Ovary (tissue), 9 donors: ENCODE results near the gene IFI27L2. TPM values are rescaled to one million over a fixed set of nuclear protein-coding genes. Genes with fewer than 3 reads are reported as not detected.
"Not testable (repeated sequence)": the region's sequence is repeated elsewhere in the genome, so short reads cannot be mapped to it uniquely, and the experiment has no call there.

Experiments used
- DNase-seq, 5 donors: peaks; one replicate each; pipeline ENCODE4 v3.0.0-alpha.2; 2019 to 2020
- H3K27ac ChIP-seq, 2 donors: fragments of 200-600 bp; one replicate each; pipeline versions ENCODE4 v1.5.1 to v1.8.0; 2019 to 2022
- H3K27me3 ChIP-seq: fragments of 200-600 bp; one replicate; pipeline ENCODE4 v1.8.0; 2022
- H3K36me3 ChIP-seq: fragments of 200-600 bp; sonication (generic); one replicate; pipeline ENCODE4 v1.5.1; 2019
- H3K4me1 ChIP-seq: one replicate; pipeline ENCODE4 v1.8.1; 2013; ENCODE audit warnings: mild to moderate bottlenecking, moderate library complexity; ENCODE audit not compliant: insufficient read depth
- H3K4me3 ChIP-seq: fragments of 200-600 bp; sonication (generic); one replicate; pipeline ENCODE4 v1.5.1; 2017
- H3K9me3 ChIP-seq, 2 donors: fragments of 200-600 bp in 1 of 2; sonication (generic) in 1 of 2; one replicate each; pipeline versions ENCODE4 v1.5.1 to v1.8.1; 2013 to 2019; ENCODE audit warnings: mild to moderate bottlenecking in 1 of 2, moderate library complexity in 1 of 2
- CTCF ChIP-seq, 3 donors: fragments of 450-650 bp in 2 of 3; fragments of 200-600 bp in 1 of 3; IDR thresholded peaks; one replicate each; pipeline versions ENCODE4 v1.5.1 to v1.8.0; 2016 to 2022; ENCODE audit warnings: antibody characterized with exemption in 3 of 3, mild to moderate bottlenecking in 1 of 3
- EP300 ChIP-seq: sonication (generic); formaldehyde crosslinking; IDR thresholded peaks from one replicate; pipeline ENCODE4 v1.6.1; 2017; ENCODE audit warnings: antibody characterized with exemption
- POLR2A ChIP-seq: fragments of 450-650 bp; IDR thresholded peaks from one replicate; pipeline ENCODE4 v1.6.1; 2017; ENCODE audit warnings: antibody characterized with exemption, mild to moderate bottlenecking, moderate library complexity
- WGBS, 3 donors: extraction: QIAGEN DNeasy Blood & Tissue Kit in 1 of 3; methylation state at CpG; one replicate each; pipeline versions ENCODE4 v1.1.5 to v1.1.7; 2013 to 2017; 5-methylcytosine and 5-hydroxymethylcytosine counted together
- intact Hi-C, 4 donors: fragments of 100-400 bp; cut with DNase I; formaldehyde crosslinking; loops; one replicate each; pipeline versions ENCODE4 v1.11.0 to v1.15.1; 2022 to 2023
- polyA plus RNA-seq, 2 donors: library from polyadenylated mRNA; stranded (reverse); fragments of 200-250 nt in 1 of 2; fragments of 350-450 nt in 1 of 2; fragmentation: Illumina TruSeq in 1 of 2; extraction: RNeasy Lipid Tissue Mini Kit (QIAGEN cat#74804) in 1 of 2; gene quantifications; one replicate each; pipeline ENCODE4 v1.2.3, GENCODE V29; 2013 to 2014
- total RNA-seq, 7 donors: library from RNA; depleted of rRNA in 2 of 7; stranded (reverse); fragments of >200 nt in 2 of 7; fragmentation: NEBNext Ultra II Directional in 3 of 7; extraction: Animal tissue kit (Norgen Biotek cat#: 25700) in 3 of 7; gene quantifications; one replicate each; pipeline versions ENCODE4 v1.1.0 to v1.2.4, GENCODE V29; 2016 to 2023
- donor health status: DM: no; HTN: no; CAD: no; lungs with moderate emphysema.
- donor health status: DM: no; HTN: no; CAD: no.
- donor health status: Bipolar disorder and iron deficiency.
- donor health status: DM: yes; HTN: yes; CAD: no.
- donor health status: DM: no; HTN: no; CAD: no.
- donor health status: DM: yes; HTN: yes; CAD: no.

Gene IFI27L2
- total and polyA plus RNA-seq, 9 donors: 37.8 to 145 (median 88.5) TPM

GRCh38 chr14:94157197-94157596 lies 27.8 kb upstream of the IFI27L2 start:
- intact Hi-C loops: no loop called here
- no peaks in the 10 kb centered on the region for H3K27me3 ChIP-seq
- DNase-seq: no peak

GRCh38 chr14:94156143-94156542 lies 26.7 kb upstream of the IFI27L2 start:
- intact Hi-C loops, H3K4me1 ChIP-seq, DNase-seq, H3K36me3 ChIP-seq, H3K27me3 ChIP-seq, H3K27ac ChIP-seq, H3K9me3 ChIP-seq, H3K4me3 ChIP-seq: not testable (repeated sequence)
- 88 to 96% (median 95%) methylated on average over 1 of the region's 1 CpG for WGBS, 3 donors

More at GRCh38 chr14:94157197-94157596, 27.8 kb upstream of the IFI27L2 start:
- no peak overlapping the region for H3K27ac ChIP-seq
- no peaks in the 10 kb centered on the region for H3K36me3 ChIP-seq
- no peaks in the 10 kb centered on the region for H3K9me3 ChIP-seq
- TF ChIP-seq CTCF (IDR thresholded peaks at IDR 0.05): no peak
- no peak for TF ChIP-seq POLR2A
- TF ChIP-seq EP300: no peak
- no peak overlapping the region for H3K4me3 ChIP-seq
- H3K4me1 ChIP-seq: peaks cover 7% of the 10 kb centered on the region

GRCh38 chr14:94153750-94154342 lies 24.4 kb upstream of the IFI27L2 start:
- Histone ChIP-seq H3K36me3 (no peaks in the 10 kb centered on the region), H3K27ac (no peak overlapping the region), H3K27me3 (no peaks in the 10 kb centered on the region), H3K4me3 (no peak overlapping the region), H3K4me1 (no peaks in the 10 kb centered on the region), H3K9me3 (no peaks in the 10 kb centered on the region)
- WGBS, 3 donors: 85 to 96% (median 91%) methylated on average over 6 of the region's 6 CpGs
- TF ChIP-seq POLR2A (no peak), CTCF (IDR thresholded peaks at IDR 0.05) (no peak), EP300 (no peak)
- DNase-seq: no peak
- intact Hi-C loops: no loop called here

- Histone ChIP-seq H3K36me3 (no peaks in the 10 kb centered on the region), H3K27me3 (no peaks in the 10 kb centered on the region), H3K27ac (no peak overlapping the region), H3K4me1 (no peaks in the 10 kb centered on the region), H3K9me3 (no peaks in the 10 kb centered on the region), H3K4me3 (no peak overlapping the region)
- intact Hi-C loops: no loop called here
- DNase-seq: no peak
- 79 to 93% (median 84%) methylated on average over 1 of the region's 1 CpG for WGBS, 3 donors
- no peak for TF ChIP-seq POLR2A
- TF ChIP-seq CTCF (IDR thresholded peaks at IDR 0.05): no peak
Measured at GRCh38 chr14:94152676-94153075, 23.3 kb upstream of the IFI27L2 start.

- intact Hi-C loops: no loop called here
- WGBS, 3 donors: 52 to 84% (median 82%) methylated on average over 6 of the region's 6 CpGs
- Histone ChIP-seq H3K27ac (no peak overlapping the region), H3K4me1 (no peaks in the 10 kb centered on the region), H3K9me3 (no peaks in the 10 kb centered on the region), H3K36me3 (no peaks in the 10 kb centered on the region), H3K27me3 (no peaks in the 10 kb centered on the region), H3K4me3 (no peak overlapping the region)
- TF ChIP-seq POLR2A: no peak
- TF ChIP-seq EP300: no peak
- no peak for TF ChIP-seq CTCF (IDR thresholded peaks at IDR 0.05)
- no peak for DNase-seq
Measured at GRCh38 chr14:94145902-94146527, 16.6 kb upstream of the IFI27L2 start.
